ENCODE data around the gene SEMA5A.

SEMA5A gene

DNA sequence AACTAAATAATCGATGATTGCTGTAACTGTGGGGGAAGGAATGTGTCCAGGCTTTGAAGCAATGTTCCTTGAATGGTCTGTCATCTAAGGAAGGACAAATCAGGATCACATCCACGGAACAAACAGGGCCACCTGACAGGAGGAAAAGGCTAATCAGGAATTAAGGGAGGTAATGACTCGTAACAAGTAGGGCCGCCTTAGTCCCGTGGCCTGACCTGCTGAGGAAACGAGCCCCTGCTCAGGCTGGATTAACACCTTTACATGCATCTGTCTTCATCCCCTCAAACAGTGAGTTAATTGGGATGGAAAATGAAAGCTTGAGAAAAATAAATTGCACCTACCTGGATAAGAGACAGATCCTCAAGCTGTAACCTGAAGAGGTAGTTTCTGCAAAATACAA is 227.8 kb downstream of the SEMA5A start:
- peaks cover 7% of the 10 kb centered on the region for H3K27me3 Mint-ChIP-seq (ENCODE audit: low read depth, poor library complexity)

DNA sequence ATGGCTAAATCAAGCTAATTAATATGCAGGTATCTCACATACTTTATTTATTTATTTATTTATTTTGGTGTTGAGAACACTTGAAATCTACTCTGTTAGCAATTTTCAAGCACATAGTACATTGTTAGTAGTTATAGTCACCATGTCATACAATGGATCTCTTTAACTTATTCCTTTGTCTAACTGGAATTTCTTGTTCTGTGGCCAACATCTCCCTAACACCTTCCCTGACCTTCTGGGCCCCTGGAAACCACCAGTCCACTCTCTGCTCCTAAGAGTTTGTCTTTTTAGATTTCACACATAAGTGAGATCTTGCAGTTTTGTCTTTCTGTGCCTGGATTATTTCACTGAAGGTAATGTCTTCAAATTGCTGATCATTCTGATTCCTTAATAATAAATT is 229.1 kb downstream of the SEMA5A start:
- no peaks in the 10 kb centered on the region for H3K4me1 Mint-ChIP-seq
- H3K36me3 Mint-ChIP-seq (ENCODE audit: low read depth): peaks cover 8% of the 10 kb centered on the region
- no peak overlapping the region for H3K4me3 Mint-ChIP-seq
- H3K27ac Mint-ChIP-seq: no peak overlapping the region
- no peak for DNase-seq
- TF ChIP-seq, protein P1, sequence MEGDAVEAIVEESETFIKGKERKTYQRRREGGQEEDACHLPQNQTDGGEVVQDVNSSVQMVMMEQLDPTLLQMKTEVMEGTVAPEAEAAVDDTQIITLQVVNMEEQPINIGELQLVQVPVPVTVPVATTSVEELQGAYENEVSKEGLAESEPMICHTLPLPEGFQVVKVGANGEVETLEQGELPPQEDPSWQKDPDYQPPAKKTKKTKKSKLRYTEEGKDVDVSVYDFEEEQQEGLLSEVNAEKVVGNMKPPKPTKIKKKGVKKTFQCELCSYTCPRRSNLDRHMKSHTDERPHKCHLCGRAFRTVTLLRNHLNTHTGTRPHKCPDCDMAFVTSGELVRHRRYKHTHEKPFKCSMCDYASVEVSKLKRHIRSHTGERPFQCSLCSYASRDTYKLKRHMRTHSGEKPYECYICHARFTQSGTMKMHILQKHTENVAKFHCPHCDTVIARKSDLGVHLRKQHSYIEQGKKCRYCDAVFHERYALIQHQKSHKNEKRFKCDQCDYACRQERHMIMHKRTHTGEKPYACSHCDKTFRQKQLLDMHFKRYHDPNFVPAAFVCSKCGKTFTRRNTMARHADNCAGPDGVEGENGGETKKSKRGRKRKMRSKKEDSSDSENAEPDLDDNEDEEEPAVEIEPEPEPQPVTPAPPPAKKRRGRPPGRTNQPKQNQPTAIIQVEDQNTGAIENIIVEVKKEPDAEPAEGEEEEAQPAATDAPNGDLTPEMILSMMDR (IDR thresholded peaks at IDR 0.05): no peak
- peaks cover 3% of the 10 kb centered on the region for H3K27me3 Mint-ChIP-seq (ENCODE audit: low read depth, poor library complexity)
- H3K9me3 Mint-ChIP-seq: no peaks in the 10 kb centered on the region

More for the DNA sequence above, 227.8 kb downstream of the SEMA5A start:
- no peak for DNase-seq
- H3K9me3 Mint-ChIP-seq: no peaks in the 10 kb centered on the region
- no peak overlapping the region for H3K27ac Mint-ChIP-seq
- H3K36me3 Mint-ChIP-seq (ENCODE audit: low read depth): peaks cover 8% of the 10 kb centered on the region
- no peak overlapping the region for H3K4me3 Mint-ChIP-seq
- H3K4me1 Mint-ChIP-seq: no peaks in the 10 kb centered on the region
- TF ChIP-seq, protein P1 (IDR thresholded peaks at IDR 0.05): no peak

DNA sequence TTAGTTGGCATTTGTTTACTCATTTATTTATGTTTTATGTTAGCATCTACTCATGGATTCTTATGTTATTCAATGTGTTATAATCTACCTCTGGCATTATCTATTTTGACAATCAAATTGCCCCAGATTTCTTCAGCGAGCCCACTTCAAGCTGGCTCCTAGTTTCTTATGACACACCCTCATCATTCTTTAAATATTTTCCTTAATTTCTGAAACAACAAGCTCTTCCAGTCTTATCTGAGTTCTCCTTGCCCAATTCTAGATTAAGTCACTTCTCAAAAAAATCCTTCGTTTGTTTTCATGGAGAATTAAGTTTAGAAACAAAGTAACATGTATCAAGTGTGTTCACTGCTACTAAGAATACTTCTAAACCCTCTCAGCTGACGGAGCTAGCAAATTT is 229.8 kb downstream of the SEMA5A start:
- Mint-ChIP-seq H3K27me3 (ENCODE audit: low read depth, poor library complexity) (peaks cover 2% of the 10 kb centered on the region), H3K36me3 (ENCODE audit: low read depth) (peaks cover 8% of the 10 kb centered on the region), H3K27ac (no peak overlapping the region), H3K4me3 (no peak overlapping the region), H3K9me3 (no peaks in the 10 kb centered on the region), H3K4me1 (no peaks in the 10 kb centered on the region)
- DNase-seq: no peak
- TF ChIP-seq, protein P1 (IDR thresholded peaks at IDR 0.05): no peak

DNA sequence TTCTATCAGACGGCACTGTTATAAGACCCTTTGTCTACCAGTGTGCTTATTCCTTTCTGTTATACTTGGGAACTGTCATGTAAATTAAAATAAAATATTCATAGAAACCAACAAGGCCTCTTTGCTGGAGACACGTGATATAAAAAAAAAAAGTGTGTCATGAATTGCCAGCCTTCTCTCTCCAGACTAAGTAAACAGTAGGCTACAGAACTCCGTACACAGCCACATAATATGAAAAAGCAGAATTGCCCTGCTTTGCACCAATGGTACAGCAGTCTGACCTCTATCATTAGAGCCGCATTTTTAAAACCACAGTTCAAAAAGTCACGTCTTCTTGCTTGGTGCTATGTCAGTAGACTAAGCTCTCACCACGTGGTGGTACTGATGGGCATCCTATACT is 231.3 kb downstream of the SEMA5A start:
- Mint-ChIP-seq H3K4me3 (no peak overlapping the region), H3K9me3 (no peaks in the 10 kb centered on the region), H3K27ac (no peak overlapping the region), H3K4me1 (no peaks in the 10 kb centered on the region), H3K27me3 (ENCODE audit: low read depth, poor library complexity) (no peaks in the 10 kb centered on the region), H3K36me3 (ENCODE audit: low read depth) (peaks cover 8% of the 10 kb centered on the region)
- no peak for DNase-seq
- TF ChIP-seq, protein P1 (IDR thresholded peaks at IDR 0.05): no peak

DNA sequence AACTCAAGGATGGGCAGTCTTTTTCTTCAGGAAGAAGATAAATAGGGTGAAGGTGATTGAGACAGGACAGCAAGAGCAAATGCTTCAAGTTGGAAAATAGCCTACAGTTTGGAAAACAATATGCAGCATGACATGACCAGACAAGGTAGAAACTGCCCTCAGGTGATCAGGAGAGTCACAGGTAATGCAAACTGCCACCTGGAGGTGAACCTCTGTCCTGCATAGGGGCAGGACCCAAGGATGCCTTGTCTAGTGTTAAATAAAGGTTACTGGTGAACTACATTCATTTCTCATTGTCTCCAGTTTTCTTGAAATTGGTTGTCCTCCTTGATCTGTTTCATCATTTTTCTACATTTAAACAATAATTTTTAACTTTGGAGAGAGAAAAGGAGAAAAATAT is 232.1 kb downstream of the SEMA5A start:
- no peak for DNase-seq
- no peaks in the 10 kb centered on the region for H3K27me3 Mint-ChIP-seq (ENCODE audit: low read depth, poor library complexity)
- no peak overlapping the region for H3K4me3 Mint-ChIP-seq
- H3K4me1 Mint-ChIP-seq: peaks cover 1% of the 10 kb centered on the region
- peaks cover 8% of the 10 kb centered on the region for H3K36me3 Mint-ChIP-seq (ENCODE audit: low read depth)
- H3K9me3 Mint-ChIP-seq: no peaks in the 10 kb centered on the region
- TF ChIP-seq, protein P1 (IDR thresholded peaks at IDR 0.05): no peak
- H3K27ac Mint-ChIP-seq: no peak overlapping the region

DNA sequence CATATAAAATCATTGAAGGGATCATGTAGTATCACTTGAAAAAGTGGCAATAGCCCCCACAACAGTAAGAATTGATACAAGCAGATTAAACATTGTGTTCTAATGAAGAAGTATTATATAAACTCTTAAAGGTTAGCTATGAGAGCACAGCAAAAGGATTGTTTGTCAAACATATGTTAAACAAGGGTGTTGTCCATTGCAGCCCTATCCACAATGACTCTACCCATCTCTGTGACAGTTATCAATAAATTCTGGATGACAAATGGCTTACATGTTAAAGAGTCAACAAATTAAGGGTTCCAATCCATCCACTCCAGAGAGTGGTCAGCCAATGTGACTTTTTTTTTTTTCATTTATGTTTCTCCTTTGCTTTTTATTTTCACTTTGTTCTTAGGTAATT is 238.7 kb downstream of the SEMA5A start:
- Mint-ChIP-seq H3K36me3 (ENCODE audit: low read depth) (no peaks in the 10 kb centered on the region), H3K9me3 (no peaks in the 10 kb centered on the region), H3K4me3 (no peak overlapping the region), H3K27me3 (ENCODE audit: low read depth, poor library complexity) (no peaks in the 10 kb centered on the region), H3K4me1 (peaks cover 6% of the 10 kb centered on the region), H3K27ac (no peak overlapping the region)
- TF ChIP-seq, protein P1 (IDR thresholded peaks at IDR 0.05): no peak
- DNase-seq: no peak

Measured in nephron progenitor cell (in vitro differentiated cells).